Measurements from ENCODE around the gene RALGAPB. TPM values are rescaled to one million over a fixed set of nuclear protein-coding genes. Genes with fewer than 3 reads are reported as not detected.

Gene RALGAPB
- total RNA-seq, 1 experiment from 2014 or later = 36.7 TPM

DNA sequence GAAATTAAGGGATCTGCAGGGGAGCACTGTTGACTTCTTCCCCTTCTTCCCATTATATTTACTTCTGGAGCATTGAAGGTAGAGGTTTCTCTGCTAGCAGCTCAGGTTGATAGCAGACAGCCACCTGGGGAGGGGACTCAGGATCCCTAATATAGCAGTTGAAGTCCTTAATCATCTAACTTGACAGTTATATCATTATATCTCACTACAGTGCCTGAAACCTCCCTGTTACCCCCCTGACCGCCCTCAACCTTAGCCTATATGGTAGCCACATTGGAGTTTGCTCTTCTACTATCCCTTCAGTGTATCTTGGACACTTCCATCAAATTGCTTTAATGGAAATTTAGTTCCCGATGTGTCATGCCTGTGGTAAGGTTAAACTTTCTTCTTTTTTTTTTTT is 7.0 kb downstream of the RALGAPB start:
- Mint-ChIP-seq H3K27me3 (ENCODE audit: low read depth) (no peaks in the 10 kb centered on the region), H3K27ac (no peak overlapping the region), H3K9me3 (no peaks in the 10 kb centered on the region), H3K36me3 (no peaks in the 10 kb centered on the region), H3K4me1 (peaks cover 2% of the 10 kb centered on the region), H3K4me3 (no peak overlapping the region)
- POLR2A ChIA-PET = no interaction called here
- ATAC-seq (no peak), DNase-seq (ENCODE audit: low spot score) (no peak)
- CTCF ChIA-PET = no interaction called here
- TF ChIP-seq ZNF138 (CRISPR knock-in tag; conservative IDR thresholded peaks at IDR 0.05) = no peak
- TF ChIP-seq, protein P1, sequence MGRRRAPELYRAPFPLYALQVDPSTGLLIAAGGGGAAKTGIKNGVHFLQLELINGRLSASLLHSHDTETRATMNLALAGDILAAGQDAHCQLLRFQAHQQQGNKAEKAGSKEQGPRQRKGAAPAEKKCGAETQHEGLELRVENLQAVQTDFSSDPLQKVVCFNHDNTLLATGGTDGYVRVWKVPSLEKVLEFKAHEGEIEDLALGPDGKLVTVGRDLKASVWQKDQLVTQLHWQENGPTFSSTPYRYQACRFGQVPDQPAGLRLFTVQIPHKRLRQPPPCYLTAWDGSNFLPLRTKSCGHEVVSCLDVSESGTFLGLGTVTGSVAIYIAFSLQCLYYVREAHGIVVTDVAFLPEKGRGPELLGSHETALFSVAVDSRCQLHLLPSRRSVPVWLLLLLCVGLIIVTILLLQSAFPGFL (CRISPR knock-in tag; IDR thresholded peaks at IDR 0.05; ENCODE audit: borderline replicate concordance) = no peak
- TF ChIP-seq, protein P2, sequence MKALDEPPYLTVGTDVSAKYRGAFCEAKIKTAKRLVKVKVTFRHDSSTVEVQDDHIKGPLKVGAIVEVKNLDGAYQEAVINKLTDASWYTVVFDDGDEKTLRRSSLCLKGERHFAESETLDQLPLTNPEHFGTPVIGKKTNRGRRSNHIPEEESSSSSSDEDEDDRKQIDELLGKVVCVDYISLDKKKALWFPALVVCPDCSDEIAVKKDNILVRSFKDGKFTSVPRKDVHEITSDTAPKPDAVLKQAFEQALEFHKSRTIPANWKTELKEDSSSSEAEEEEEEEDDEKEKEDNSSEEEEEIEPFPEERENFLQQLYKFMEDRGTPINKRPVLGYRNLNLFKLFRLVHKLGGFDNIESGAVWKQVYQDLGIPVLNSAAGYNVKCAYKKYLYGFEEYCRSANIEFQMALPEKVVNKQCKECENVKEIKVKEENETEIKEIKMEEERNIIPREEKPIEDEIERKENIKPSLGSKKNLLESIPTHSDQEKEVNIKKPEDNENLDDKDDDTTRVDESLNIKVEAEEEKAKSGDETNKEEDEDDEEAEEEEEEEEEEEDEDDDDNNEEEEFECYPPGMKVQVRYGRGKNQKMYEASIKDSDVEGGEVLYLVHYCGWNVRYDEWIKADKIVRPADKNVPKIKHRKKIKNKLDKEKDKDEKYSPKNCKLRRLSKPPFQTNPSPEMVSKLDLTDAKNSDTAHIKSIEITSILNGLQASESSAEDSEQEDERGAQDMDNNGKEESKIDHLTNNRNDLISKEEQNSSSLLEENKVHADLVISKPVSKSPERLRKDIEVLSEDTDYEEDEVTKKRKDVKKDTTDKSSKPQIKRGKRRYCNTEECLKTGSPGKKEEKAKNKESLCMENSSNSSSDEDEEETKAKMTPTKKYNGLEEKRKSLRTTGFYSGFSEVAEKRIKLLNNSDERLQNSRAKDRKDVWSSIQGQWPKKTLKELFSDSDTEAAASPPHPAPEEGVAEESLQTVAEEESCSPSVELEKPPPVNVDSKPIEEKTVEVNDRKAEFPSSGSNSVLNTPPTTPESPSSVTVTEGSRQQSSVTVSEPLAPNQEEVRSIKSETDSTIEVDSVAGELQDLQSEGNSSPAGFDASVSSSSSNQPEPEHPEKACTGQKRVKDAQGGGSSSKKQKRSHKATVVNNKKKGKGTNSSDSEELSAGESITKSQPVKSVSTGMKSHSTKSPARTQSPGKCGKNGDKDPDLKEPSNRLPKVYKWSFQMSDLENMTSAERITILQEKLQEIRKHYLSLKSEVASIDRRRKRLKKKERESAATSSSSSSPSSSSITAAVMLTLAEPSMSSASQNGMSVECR (CRISPR knock-in tag; IDR thresholded peaks at IDR 0.05; ENCODE audit: borderline replicate concordance) = no peak
- TF ChIP-seq NR2C2 (CRISPR knock-in tag; IDR thresholded peaks at IDR 0.05) = no peak
- no peak for TF ChIP-seq GABPB1 (CRISPR knock-in tag; IDR thresholded peaks at IDR 0.05)
- no peak for TF ChIP-seq GTF2I (CRISPR knock-in tag; conservative IDR thresholded peaks at IDR 0.05)
- TF ChIP-seq ZNF416 (CRISPR knock-in tag; IDR thresholded peaks at IDR 0.05) = no peak
- no peak for TF ChIP-seq ZNF219 (CRISPR knock-in tag; IDR thresholded peaks at IDR 0.05; ENCODE audit: borderline replicate concordance)

DNA sequence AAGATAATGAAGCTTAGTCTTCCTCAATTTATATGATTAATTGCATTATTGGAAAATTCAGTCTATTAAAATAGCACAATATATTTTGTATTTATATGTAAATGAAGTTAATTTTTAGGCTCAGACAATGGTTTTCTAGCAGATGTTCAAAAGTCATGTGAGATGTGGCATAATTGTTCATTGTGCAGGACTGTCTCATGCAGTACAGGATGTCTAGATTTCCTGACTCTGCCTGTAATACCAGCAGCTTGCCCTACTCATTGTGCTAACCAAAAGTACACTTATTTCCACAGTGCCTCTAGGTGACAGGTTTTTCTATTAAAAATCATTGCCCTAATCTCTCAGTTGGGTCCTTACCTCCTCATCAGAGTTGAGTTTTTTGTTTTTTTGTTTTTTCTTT is 12.4 kb downstream of the RALGAPB start:
- Mint-ChIP-seq H3K36me3 (peaks cover 18% of the 10 kb centered on the region), H3K27me3 (ENCODE audit: low read depth) (no peaks in the 10 kb centered on the region), H3K4me1 (no peaks in the 10 kb centered on the region), H3K9me3 (no peaks in the 10 kb centered on the region), H3K27ac (no peak overlapping the region), H3K4me3 (no peak overlapping the region)
- ChIA-PET CTCF (interaction anchor here (2.2 kb wide), 1 partner anchor 12 kb away, joined by 6 read pairs; the partner anchor contains the start of gene RALGAPB), POLR2A (interaction anchor here (0.8 kb wide), 1 partner anchor 13 kb away, joined by 3 read pairs; the partner anchor contains the start of gene RALGAPB)
- DNase-seq (ENCODE audit: low spot score) = no peak
- no peak for TF ChIP-seq TEAD4 (CRISPR knock-in tag; IDR thresholded peaks at IDR 0.05)
- TF ChIP-seq, protein P3, sequence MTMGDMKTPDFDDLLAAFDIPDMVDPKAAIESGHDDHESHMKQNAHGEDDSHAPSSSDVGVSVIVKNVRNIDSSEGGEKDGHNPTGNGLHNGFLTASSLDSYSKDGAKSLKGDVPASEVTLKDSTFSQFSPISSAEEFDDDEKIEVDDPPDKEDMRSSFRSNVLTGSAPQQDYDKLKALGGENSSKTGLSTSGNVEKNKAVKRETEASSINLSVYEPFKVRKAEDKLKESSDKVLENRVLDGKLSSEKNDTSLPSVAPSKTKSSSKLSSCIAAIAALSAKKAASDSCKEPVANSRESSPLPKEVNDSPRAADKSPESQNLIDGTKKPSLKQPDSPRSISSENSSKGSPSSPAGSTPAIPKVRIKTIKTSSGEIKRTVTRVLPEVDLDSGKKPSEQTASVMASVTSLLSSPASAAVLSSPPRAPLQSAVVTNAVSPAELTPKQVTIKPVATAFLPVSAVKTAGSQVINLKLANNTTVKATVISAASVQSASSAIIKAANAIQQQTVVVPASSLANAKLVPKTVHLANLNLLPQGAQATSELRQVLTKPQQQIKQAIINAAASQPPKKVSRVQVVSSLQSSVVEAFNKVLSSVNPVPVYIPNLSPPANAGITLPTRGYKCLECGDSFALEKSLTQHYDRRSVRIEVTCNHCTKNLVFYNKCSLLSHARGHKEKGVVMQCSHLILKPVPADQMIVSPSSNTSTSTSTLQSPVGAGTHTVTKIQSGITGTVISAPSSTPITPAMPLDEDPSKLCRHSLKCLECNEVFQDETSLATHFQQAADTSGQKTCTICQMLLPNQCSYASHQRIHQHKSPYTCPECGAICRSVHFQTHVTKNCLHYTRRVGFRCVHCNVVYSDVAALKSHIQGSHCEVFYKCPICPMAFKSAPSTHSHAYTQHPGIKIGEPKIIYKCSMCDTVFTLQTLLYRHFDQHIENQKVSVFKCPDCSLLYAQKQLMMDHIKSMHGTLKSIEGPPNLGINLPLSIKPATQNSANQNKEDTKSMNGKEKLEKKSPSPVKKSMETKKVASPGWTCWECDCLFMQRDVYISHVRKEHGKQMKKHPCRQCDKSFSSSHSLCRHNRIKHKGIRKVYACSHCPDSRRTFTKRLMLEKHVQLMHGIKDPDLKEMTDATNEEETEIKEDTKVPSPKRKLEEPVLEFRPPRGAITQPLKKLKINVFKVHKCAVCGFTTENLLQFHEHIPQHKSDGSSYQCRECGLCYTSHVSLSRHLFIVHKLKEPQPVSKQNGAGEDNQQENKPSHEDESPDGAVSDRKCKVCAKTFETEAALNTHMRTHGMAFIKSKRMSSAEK (CRISPR knock-in tag; IDR thresholded peaks at IDR 0.05; ENCODE audit: borderline replicate concordance) = no peak
- no peak for ATAC-seq

DNA sequence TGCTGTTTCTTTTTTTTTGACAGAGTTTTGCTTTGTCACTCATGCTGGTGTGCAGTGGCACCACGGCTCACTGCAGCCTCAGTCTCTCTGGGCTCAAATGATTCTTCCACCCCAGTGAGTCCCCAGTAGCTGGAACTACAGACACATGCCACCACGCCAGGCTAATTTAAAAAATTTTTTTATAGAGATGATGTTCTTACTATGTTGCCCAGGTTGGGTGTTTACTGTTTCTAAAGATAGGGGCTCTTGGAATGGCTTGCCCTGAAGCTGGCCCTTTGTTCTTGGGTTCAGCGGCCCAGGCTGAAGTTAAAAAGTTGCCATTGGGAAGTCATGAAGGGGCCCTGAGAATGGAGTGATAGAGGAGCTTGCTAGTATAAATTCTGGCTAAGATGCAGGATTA is 16.5 kb downstream of the RALGAPB start:
- no peak for ATAC-seq
- POLR2A ChIA-PET = no interaction called here
- Mint-ChIP-seq H3K27me3 (ENCODE audit: low read depth) (no peaks in the 10 kb centered on the region), H3K27ac (no peak overlapping the region), H3K36me3 (peaks cover 23% of the 10 kb centered on the region), H3K4me3 (no peak overlapping the region), H3K4me1 (no peaks in the 10 kb centered on the region), H3K9me3 (no peaks in the 10 kb centered on the region)
- no peak for DNase-seq (ENCODE audit: low spot score)
- CTCF ChIA-PET = no interaction called here
- TF ChIP-seq ZNF396 (CRISPR knock-in tag; IDR thresholded peaks at IDR 0.05; ENCODE audit: borderline replicate concordance) (no peak), CREM (CRISPR knock-in tag; IDR thresholded peaks at IDR 0.05) (no peak), NFYB (CRISPR knock-in tag; conservative IDR thresholded peaks at IDR 0.05; ENCODE audit: low read depth) (no peak), TCF7 (CRISPR knock-in tag; IDR thresholded peaks at IDR 0.05; ENCODE audit: low read depth) (no peak), KAT7 (CRISPR knock-in tag; IDR thresholded peaks at IDR 0.05; ENCODE audit: borderline replicate concordance) (no peak), FOXJ3 (CRISPR knock-in tag; IDR thresholded peaks at IDR 0.05; ENCODE audit: borderline replicate concordance) (no peak)
- TF ChIP-seq, protein P2 (CRISPR knock-in tag; IDR thresholded peaks at IDR 0.05; ENCODE audit: borderline replicate concordance) = no peak
- TF ChIP-seq, protein P4, sequence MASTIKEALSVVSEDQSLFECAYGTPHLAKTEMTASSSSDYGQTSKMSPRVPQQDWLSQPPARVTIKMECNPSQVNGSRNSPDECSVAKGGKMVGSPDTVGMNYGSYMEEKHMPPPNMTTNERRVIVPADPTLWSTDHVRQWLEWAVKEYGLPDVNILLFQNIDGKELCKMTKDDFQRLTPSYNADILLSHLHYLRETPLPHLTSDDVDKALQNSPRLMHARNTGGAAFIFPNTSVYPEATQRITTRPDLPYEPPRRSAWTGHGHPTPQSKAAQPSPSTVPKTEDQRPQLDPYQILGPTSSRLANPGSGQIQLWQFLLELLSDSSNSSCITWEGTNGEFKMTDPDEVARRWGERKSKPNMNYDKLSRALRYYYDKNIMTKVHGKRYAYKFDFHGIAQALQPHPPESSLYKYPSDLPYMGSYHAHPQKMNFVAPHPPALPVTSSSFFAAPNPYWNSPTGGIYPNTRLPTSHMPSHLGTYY (CRISPR knock-in tag; IDR thresholded peaks at IDR 0.05) = no peak
